HG03575 (cell line): ENCODE results near the gene CEP95.
A peak's percentile ranks its signal among the peaks of the same experiment; 100 is the strongest.

Source experiments
- ATAC-seq: cut with Tn5 transposase; IDR thresholded peaks from one replicate; pipeline ENCODE4 v1.9.1; 2021; ENCODE audit not compliant: unreplicated experiment, insufficient number of reproducible peaks, low FRiP score; ENCODE audit errors: extremely low read depth

The CEP95 gene

DNA sequence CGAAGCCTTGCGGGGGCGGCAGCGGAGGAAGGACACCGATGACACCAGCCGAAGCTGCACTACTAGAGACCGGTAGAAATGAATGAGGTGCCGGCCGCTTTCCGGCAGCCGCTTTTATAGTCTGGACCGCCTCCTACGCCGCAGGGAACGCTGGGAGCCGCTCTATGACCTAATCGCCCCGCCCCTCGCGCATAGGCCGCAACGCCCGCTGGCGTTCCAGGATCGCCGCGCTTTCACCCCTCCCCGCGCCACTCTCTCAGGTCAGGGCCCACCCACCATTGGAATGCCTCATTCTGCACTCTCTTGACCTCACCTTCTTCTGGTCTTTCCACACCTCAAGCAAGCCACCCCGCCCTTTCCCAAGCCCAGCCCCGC, 589 bp upstream of the CEP95 start, which contains the start of gene DDX5:
Gene DDX5 (minus strand): TSS at position 89 of the 375 bp plus-strand sequence. CDS start 170 bp downstream, outside the sequence.
- peak; percentile 25 for ATAC-seq

DNA sequence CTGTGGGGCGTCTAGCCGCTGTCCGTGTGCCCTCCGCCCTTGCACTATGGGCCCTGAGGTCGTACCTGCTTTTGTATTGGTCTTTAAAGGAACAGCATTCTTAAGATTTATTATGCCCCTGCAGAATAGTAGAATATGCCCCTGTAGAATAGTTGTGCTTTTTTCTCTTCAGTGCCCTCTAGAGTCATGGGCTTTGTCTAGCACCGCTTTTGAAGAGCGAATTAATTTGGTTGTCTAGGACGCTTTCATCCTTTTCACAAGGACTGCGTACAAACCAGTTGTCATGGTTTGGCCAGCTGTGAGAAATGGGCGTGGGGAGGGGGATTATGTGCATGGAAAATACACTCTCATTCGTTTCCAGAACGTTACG, 621 bp downstream of the CEP95 start:
- peak; percentile 15 for ATAC-seq

DNA sequence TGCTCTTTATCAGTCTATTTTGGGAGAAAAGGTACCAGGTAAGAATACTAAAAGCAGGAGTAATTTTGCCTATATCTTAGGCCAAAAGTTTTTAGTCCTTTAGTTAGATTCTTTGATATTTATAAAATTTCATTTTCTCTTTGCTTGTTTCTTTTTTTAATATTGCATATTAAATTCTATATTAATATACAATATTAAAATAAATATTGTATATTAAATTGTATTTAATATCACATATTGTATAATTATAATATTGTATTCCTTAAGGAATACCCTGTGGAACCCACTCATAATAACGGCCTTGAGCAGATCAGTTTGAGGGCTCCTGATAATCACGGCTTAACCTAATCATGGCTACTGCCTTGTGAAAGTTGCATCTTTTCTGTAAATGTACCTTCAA, 1.9 kb downstream of the CEP95 start:
- no peak for ATAC-seq

DNA sequence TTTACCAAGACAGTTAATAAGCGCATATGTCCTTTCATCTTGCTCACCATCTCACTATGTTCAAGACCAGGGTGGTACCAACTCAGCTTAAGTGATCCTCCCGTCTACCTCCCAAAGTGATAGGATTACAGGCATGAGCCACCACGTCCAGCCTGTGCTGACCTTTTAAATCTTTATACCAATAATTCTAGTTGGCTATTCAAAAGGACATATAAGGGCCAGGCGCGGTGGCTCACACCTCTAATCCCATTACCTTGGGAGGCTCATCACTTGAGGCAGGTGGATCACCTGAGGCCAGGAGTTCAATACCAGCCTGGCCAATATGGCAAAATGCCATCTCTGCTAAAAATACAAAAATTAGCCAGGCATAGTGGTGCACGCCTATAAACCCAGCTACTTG, 2.4 kb downstream of the CEP95 start:
- ATAC-seq: no peak

DNA sequence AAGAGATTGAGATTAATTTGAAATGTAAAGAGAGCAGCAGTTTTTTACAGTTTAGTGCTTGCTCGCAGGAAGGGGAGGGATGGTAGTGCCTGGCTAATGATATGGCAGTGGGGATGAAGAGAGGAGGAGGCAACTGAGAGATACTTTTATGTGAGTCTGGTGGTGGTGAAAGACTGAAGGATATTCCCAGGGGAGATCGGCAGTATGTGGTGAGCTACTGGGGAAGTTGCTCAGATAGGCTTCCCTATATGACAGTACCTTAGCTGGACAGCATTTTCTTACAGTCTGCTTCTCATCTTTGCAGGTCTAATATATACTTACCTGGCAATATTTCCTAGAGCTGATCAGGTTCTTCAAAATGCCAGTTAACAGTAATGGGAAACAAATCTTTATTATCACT, 8.6 kb downstream of the CEP95 start:
- no peak for ATAC-seq

DNA sequence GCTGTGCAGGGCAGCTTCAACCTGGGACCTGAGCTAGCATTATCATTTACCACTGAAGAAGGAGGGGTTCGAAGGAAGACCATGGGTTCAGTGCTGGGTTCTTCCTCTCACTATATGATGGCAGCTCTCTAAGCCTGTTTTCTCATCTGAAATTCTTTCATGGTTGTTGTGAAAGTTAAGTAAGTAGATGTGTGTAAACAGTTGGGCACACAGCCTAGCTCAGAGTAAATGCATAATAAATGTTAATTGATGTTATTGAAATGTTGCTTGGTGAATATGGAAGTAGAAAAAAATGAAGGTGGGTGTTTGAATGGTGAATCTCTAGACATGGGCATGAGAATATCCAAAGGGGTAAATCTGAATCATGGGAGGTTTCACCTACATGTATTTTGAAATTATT, 9.1 kb downstream of the CEP95 start:
- ATAC-seq: no peak

DNA sequence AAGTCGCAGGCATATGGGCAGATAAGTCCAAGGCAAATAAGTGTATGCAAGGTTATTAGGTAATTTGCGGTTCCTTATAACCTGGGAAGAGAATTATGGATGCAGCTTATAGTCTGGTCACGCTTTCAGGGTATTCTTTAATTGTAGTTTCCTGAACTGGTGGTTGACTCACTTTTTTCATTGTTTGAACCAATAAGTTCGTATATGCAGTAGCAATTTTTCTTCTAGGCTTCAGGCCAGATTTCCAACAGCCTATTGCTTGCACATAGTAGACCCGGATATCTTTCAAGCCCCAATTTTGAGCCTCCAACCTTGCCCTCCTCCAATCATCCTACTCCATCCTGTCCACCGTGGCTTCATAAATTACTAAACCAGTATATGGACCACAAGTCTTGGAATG, 12.8 kb downstream of the CEP95 start:
- ATAC-seq: no peak

DNA sequence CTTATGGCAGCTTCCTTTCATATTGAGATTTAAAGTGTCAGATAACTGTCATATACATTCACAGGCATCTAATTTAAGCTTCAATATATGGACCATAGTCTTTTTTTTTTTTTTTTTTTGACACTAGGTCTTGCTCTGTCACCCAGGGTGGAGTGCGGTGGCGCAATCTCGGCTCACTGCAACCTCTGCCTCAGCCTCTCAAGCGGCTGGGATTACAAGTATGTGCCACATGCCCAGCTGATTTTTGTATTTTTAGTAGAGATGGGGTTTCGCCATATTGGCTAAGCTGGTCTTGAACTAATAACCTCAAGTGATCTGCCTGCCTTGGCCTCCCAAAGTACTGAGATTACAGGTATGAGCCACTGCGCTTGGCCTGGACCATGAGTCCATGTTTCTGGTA, 13.6 kb downstream of the CEP95 start:
- ATAC-seq: no peak

DNA sequence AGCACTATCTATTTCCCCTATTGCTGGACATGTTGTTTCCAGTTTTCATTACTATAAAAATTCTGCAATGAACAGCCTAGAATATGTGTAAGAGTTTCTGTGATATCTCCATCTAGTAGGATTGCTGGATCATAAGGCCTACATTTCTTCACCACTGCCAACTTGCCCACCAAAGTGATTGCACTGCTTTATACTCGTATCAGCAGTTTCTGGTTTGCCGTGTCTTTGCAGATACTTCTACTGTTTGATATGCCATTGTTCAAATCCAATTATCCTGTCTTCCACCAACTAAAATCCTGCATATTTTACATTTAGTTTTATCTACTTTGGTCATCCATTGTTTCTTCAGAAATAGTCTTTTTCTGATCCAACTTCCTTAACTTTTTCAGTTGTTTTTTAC, 21.1 kb downstream of the CEP95 start:
- no peak for ATAC-seq

DNA sequence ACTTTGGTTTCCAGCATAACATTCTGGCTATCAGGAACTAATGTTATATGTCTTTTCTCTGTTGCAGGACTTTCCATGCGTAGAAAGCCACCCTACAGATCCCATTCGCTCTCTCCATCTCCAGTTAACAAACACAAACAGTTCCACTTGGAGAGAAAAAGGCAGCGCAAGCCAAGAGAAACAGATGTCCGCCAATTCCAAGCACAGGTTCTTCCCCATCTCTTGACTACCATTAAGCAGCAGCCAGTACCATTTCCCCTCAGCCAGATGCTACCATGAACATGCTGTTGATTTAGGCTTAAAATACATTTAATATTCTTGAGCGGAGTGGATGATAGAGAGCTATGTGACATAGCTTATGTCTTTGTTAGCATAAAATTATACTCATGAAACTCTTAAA, 22.4 kb downstream of the CEP95 start:
- ATAC-seq: no peak

DNA sequence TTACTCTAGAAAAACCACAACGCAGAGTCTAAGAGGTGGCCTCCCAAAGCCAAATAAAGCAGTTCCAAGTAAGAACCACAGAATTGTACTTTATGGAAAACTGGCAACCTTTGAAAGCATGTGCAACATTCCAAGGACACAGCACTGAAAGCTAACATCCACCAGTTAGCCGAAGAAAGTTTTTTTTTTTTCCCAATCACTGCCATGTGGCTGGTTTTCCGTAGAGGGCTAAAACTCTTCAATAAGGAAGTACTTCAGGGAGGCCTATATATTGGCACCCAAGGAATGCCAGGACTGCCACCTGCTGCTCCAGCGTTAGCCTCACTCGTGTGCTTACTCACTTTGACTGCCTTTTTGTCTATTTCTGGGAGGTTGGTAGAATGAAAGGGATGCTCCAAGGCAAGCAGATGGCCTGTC, 25.2 kb downstream of the CEP95 start:
- no peak for ATAC-seq

DNA sequence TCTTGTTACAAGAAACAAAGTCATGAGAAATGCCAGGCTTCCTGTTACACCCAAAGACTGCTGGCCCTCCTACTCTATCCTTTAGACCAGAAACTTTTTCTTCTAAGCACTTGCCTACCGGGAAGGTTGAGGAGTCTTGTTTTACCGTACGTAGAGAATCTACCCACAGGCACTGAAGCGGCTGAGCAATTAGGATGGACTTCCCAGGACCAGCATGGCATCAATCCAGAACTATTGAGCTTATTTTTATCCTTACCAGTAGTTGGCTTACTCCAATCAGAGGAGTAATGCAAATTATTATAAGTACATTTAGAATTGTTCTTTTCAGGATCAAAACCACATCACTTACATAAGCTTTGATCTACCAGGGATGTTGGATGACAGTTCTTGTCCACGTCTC, 25.6 kb downstream of the CEP95 start:
- ATAC-seq: no peak

DNA sequence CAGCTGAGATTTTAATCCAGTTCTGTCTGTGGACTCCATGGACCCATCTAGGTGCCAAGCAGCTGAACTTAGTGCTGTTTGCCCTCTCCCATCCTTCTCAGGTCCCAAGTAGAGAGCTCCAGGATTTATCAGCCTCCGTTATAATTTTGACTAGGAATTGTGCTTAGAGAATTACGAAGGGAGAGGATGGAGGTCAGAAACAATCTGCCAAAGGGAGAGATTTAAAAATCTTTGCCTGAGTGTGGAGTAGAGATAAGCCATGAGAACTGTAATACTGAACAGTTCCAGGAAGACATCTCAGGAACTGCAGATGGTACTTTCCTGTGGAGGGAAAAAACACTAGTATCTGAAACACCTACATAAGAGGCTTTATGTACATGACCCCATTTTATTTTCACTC, 27.0 kb downstream of the CEP95 start:
- ATAC-seq: no peak

DNA sequence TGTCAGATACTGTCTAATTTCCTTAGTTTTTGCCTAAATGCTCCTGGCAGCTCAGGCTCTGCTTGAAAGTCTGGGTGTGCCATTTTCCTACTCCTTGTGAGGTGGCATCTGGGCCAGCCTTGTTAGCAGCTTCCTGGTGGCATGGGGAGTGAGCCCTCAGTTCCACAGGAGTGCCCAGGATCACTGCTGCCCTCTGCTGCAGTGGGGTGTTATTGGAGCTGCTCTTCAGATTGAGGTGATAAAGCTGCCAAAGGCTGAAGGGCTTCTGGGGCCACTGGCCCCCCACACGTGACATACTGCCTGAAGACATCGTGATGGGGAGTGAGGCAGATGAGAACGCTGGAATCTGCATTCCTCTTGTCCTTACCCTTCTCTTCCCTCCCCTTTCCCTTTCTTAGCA, 27.4 kb downstream of the CEP95 start:
- no peak for ATAC-seq

DNA sequence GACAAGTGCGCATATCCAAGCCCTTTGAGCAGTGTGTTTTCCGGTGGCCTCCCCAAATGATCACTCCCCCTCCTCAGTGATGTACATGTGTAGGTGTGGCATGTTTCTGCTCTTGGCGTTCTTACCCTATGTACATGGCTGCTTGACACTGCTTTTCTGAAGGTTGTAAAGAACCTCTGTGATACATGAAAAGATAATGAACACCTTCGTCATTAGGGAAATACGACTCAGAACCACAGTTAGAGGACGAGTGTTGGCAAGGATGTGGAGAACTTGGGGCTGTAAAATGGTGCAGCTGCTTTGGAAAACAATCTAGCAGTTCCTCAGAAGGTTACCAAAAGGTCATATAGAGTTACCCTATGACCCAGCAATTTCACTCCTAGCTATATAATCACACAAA, 28.6 kb downstream of the CEP95 start:
- no peak for ATAC-seq

DNA sequence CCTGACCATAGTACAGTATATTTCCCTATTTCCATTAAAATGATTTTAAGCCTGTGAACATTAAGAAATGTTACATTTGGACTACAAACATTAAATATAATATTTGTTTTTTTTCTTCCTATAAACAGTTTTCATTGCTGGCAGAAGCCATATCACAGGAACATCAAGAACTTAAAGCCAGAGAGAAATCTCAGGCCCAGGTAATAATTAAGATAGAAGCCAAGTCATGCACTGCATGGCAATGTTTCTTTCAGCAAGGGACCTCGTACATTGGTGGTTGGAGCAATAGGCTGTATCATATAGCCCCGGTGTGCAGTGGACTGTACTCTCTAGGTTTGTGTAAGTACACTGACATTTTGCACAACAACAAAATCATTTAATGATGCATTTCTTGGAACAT, 30.1 kb downstream of the CEP95 start:
- ATAC-seq: no peak

DNA sequence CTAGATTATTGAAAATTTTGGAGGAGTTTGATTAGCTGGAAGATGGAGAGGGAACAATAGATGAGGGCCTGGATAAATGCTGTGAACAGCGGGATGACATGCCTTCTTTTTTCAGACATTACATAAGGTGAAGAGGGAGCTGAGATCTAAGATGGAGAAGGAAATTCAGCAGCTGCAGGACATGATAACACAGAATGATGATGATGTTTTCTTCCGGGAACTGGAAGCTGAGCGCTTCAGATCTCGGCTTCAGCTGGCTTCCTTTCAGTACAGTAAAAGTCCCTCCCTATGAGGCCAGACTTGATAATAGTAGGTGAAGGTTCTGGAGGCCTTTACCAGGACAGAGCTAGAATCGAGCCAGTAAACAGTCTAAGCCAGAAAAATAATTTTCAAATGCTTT, 30.7 kb downstream of the CEP95 start:
- no peak for ATAC-seq

DNA sequence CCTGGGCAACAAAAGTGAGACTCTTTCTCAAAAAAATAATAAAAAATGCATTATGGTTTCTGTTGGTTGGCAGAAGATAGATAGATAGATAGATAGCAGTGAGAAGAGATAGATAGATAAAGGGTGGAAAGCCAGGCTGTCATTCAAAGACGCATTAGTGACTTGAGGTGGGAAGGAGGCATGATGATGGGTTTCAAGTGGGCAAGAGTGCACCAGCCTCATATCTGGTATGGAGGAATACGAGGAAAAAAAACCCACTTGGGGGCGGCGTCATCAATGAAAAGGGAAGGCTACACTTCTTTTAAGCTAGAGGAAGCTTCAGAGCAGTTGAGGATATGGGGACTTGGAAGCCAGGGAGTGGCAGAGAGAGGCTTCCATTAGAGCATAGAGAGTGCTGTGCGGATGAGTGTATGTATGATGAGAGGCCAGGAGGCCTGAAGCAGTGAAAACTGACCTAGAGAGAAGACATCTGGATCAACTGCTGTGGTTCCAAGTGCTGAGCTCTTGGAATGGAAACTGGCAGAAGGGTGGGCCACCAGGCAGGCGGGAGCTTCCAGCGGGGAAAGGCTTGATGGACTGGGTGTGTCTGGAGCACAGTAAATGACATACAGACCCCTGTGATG, 31.8 kb downstream of the CEP95 start:
- no peak for ATAC-seq

DNA sequence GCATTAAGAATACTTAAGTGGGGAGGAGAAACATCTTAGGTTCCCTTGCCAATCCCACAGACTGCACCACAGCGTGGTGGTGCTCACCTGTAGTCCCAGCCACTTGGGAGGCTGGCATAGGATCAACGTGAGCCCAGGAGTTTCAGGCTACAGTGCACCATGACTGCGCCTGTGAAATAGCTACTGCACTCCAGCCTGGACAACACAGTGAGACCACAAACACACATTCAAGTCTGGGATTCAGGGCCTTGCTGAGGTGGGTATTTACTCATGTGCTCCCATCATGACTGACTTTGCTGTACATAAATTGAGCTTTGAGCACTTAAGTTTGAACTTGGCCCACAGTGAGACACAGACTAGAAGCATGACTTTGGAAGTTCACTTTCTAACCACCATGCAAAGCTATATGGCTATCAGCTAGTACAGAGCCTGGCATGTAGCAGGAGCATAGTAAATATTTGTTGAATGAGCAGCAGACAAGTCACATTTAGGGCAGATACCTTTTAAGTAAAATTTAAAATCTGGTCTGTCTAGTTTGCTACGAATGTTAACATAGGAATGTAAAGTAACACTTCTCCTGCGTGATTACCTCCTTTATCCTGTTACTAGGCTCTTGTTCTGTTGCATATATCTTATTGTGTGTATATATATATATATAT, 33.5 kb downstream of the CEP95 start:
- no peak for ATAC-seq

DNA sequence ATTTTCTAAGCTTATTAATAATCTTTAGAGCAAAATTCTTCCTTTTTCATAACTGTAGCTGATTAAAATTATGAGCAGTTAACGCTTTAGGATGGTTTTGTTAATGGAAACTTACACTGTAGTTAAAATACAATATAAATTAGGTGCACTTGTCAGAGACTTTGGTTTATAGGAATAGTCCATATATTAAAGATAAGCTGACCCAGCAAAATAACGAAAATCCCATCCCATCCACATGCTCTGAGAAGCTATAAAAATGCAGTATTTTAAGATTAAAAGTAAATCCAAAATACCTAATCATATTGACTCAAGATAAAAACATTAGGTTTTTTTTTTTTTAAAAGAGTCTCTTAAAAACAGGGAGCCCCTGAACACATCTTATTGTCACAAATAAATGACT, 38.0 kb downstream of the CEP95 start:
- ATAC-seq: no peak

DNA sequence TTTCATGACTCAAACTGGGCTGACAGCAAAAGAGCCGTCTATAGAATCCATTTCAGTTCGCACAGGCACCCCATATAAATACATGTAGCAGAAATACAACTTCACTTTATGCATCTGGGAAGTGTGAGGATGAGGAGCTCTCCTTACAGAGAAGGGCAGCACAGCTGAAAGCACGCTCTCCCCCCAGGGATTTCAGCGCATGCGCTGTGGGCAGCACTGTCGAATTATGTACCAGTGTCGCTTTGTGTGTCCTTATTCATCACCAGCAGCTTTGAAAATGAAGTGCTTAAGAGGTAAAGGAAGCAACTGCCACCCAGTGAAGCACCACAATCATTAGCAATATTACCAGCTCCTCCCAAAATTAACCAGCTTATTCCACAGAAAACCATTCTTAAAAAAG, 39.9 kb downstream of the CEP95 start:
- no peak for ATAC-seq
